Measurements from ENCODE around the gene JMJD6. TPM values are rescaled to one million over a fixed set of nuclear protein-coding genes. Genes with fewer than 3 reads are reported as not detected.
A peak's percentile ranks its signal among the peaks of the same experiment; 100 is the strongest.

The JMJD6 gene
- total and polyA plus RNA-seq, 9 of the 15 experiments (the other 6 are each of a cell fraction or from before 2014, with no cell fraction given), result 2.5 to 52.3 (median 36.3) TPM

DNA sequence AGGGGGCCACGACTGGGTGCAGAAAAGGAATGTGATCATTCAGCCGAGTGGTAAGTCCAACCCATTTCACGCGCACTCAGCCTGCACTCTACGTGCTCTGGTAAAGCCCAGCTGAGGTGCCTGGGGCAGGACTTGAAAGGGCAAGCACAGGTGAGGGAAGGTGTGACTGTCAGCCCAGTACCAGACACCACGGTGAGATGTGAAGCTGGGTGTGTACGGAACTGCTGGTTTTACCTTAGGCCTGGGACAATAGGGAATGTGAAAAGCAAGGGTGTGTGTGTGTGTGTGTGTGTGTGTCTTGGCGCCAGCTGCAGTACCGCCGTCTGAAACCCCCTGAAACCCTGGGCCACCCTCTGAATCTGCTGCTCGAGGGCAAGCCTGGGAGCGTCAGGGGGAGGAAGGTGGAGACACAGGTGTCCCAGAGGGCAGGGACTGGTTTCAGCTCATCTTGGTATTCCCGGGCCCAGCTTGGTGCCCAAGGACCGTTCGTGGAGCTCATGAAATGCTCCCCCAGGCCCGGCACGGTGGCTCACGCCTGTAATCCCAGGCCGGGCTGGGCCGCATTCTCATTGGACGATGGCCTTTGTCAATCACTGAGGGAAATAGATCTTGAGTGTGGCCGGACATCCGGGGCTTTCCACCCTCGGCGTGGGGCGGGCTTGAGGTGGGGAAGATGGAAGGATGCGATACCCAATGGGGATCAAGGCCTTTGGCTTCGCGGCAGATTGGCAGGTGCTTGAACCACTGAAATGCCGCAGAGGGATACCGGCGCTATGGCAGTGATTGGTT, 55.1 kb downstream of the JMJD6 start (continued):
- TF ChIP-seq, protein P1, sequence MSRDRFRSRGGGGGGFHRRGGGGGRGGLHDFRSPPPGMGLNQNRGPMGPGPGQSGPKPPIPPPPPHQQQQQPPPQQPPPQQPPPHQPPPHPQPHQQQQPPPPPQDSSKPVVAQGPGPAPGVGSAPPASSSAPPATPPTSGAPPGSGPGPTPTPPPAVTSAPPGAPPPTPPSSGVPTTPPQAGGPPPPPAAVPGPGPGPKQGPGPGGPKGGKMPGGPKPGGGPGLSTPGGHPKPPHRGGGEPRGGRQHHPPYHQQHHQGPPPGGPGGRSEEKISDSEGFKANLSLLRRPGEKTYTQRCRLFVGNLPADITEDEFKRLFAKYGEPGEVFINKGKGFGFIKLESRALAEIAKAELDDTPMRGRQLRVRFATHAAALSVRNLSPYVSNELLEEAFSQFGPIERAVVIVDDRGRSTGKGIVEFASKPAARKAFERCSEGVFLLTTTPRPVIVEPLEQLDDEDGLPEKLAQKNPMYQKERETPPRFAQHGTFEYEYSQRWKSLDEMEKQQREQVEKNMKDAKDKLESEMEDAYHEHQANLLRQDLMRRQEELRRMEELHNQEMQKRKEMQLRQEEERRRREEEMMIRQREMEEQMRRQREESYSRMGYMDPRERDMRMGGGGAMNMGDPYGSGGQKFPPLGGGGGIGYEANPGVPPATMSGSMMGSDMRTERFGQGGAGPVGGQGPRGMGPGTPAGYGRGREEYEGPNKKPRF (IDR thresholded peaks at IDR 0.05; ENCODE audit: low read depth, low read length), result no peak
- TF ChIP-seq MIER1 (IDR thresholded peaks at IDR 0.05; ENCODE audit: low read depth) (0 out of 2 replicates have a peak, but pooled peaks have one; percentile 42), POLR3G (IDR thresholded peaks at IDR 0.05; ENCODE audit: extremely low read depth, insufficient read length, insufficient replicate concordance) (no peak), FOXA3 (CRISPR knock-in tag; conservative IDR thresholded peaks at IDR 0.05 in 1 of 2, IDR thresholded peaks at IDR 0.05 in 1 of 2) (peak in 1 of 2 experiments; percentile 63; a peak in 1 of 4 replicates), MAZ (CRISPR knock-in tag; conservative IDR thresholded peaks at IDR 0.05 in 1 of 2, IDR thresholded peaks at IDR 0.05 in 1 of 2) (no peak; a peak in 2 of 4 replicates), RNF2 (IDR thresholded peaks at IDR 0.05) (no peak), MYNN (IDR thresholded peaks at IDR 0.05) (no peak), MYNN (CRISPR knock-in tag; IDR thresholded peaks at IDR 0.05) (no peak), NELFE (IDR thresholded peaks at IDR 0.05; ENCODE audit: insufficient read depth, insufficient read length) (no peak), MEF2D (tag; conservative IDR thresholded peaks at IDR 0.05; ENCODE audit: low read depth) (no peak), NRF1 (conservative IDR thresholded peaks at IDR 0.05 in 1 of 2, IDR thresholded peaks at IDR 0.05 in 1 of 2) (peak in 1 of 2 experiments; percentile 30; a peak in 2 of 4 replicates), ELF4 (CRISPR knock-in tag; IDR thresholded peaks at IDR 0.05) (no peak; the same call in 1 of the 2 replicates), ZNF354B (CRISPR knock-in tag; IDR thresholded peaks at IDR 0.05) (no peak), MXI1 (IDR thresholded peaks at IDR 0.05; ENCODE audit: low read depth, low read length) (no peak), DIDO1 (tag; IDR thresholded peaks at IDR 0.05; ENCODE audit: low read depth) (no peak), ZNF140 (CRISPR knock-in tag; IDR thresholded peaks at IDR 0.05) (no peak), ZFP36 (IDR thresholded peaks at IDR 0.05; ENCODE audit: low read depth, low read length, partially characterized antibody) (no peak), ATF1 (CRISPR knock-in tag; IDR thresholded peaks at IDR 0.05) (no peak), ATF1 (tag; IDR thresholded peaks at IDR 0.05) (peak; percentile 91)
- TF ChIP-seq, protein P2, sequence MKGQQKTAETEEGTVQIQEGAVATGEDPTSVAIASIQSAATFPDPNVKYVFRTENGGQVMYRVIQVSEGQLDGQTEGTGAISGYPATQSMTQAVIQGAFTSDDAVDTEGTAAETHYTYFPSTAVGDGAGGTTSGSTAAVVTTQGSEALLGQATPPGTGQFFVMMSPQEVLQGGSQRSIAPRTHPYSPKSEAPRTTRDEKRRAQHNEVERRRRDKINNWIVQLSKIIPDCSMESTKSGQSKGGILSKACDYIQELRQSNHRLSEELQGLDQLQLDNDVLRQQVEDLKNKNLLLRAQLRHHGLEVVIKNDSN (CRISPR knock-in tag; IDR thresholded peaks at IDR 0.05), result no peak
- TF ChIP-seq, protein P3, sequence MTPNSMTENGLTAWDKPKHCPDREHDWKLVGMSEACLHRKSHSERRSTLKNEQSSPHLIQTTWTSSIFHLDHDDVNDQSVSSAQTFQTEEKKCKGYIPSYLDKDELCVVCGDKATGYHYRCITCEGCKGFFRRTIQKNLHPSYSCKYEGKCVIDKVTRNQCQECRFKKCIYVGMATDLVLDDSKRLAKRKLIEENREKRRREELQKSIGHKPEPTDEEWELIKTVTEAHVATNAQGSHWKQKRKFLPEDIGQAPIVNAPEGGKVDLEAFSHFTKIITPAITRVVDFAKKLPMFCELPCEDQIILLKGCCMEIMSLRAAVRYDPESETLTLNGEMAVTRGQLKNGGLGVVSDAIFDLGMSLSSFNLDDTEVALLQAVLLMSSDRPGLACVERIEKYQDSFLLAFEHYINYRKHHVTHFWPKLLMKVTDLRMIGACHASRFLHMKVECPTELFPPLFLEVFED (CRISPR knock-in tag; conservative IDR thresholded peaks at IDR 0.05), result 0 out of 2 replicates have a peak, but pooled peaks have one; percentile 6
- TF ChIP-seq, protein P4, sequence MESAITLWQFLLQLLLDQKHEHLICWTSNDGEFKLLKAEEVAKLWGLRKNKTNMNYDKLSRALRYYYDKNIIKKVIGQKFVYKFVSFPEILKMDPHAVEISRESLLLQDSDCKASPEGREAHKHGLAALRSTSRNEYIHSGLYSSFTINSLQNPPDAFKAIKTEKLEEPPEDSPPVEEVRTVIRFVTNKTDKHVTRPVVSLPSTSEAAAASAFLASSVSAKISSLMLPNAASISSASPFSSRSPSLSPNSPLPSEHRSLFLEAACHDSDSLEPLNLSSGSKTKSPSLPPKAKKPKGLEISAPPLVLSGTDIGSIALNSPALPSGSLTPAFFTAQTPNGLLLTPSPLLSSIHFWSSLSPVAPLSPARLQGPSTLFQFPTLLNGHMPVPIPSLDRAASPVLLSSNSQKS (CRISPR knock-in tag; IDR thresholded peaks at IDR 0.05), result no peak
